ENCODE results near the gene KIRREL3.
A peak's percentile ranks its signal among the peaks of the same experiment; 100 is the strongest.

Gene KIRREL3

DNA sequence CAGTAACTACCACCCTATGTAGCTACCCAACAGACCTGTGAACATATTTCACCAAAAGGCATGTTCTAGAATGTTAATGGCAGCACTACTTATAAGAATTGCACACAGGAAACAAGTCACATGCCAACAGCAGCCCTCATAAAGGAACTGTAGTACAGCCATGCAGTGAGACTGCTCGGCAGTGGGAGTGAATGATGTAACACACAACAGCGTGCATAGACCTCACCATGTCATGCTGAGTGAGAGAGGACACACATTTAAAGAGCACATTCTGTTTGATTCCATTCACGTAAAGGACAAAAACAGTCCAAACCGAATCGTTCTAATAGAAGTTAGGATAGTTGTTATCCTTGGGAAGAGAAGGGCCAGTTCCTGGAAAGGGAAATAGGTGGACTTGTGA lies 27.2 kb upstream of the KIRREL3 start:
- no peaks in the 10 kb centered on the region for H3K9me3 ChIP-seq (ENCODE audit: insufficient read depth, low read depth, low read length)
- H3K36me3 ChIP-seq (ENCODE audit: insufficient read depth, low read length): no peaks in the 10 kb centered on the region
- no peak overlapping the region for H3K27ac ChIP-seq (ENCODE audit: low read depth, low read length)
- H3K9ac ChIP-seq (ENCODE audit: low read depth, low read length): no peak overlapping the region
- H3K4me3 ChIP-seq (ENCODE audit: low read length): no peak overlapping the region
- no peaks in the 10 kb centered on the region for H3K27me3 ChIP-seq (ENCODE audit: insufficient read depth, low read length)
- H3K4me1 ChIP-seq (ENCODE audit: insufficient read depth, low read length): peaks cover 7% of the 10 kb centered on the region; the same call in 1 of the 2 replicates
- 94% methylated on average over 5 of the region's 5 CpGs for WGBS

DNA sequence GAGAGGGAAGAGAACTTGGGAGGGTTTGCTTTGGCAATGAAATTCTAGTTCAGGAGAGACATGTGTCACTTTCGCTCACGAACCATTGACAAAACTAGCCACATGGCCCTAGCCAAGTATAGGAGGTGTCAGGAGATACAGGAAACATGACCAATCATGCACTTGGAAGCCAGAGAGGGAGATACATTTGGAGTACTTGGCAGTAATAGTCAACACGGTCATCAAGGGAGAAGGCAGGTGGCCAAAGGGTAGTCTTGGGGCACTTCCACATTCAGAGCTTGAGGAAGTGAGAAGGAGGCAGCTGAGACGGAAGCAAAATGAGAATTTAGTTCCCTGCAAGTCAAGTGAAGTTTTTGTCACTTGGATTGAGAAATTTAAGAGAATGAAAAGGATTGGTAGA lies 26.4 kb upstream of the KIRREL3 start:
- Histone ChIP-seq H3K4me3 (ENCODE audit: low read length) (no peak overlapping the region), H3K27me3 (ENCODE audit: insufficient read depth, low read length) (no peaks in the 10 kb centered on the region), H3K9me3 (ENCODE audit: insufficient read depth, low read depth, low read length) (no peaks in the 10 kb centered on the region), H3K36me3 (ENCODE audit: insufficient read depth, low read length) (no peaks in the 10 kb centered on the region), H3K9ac (ENCODE audit: low read depth, low read length) (no peak overlapping the region), H3K4me1 (ENCODE audit: insufficient read depth, low read length) (peaks cover 7% of the 10 kb centered on the region; the same call in 1 of the 2 replicates), H3K27ac (ENCODE audit: low read depth, low read length) (no peak overlapping the region)
- WGBS: 95% methylated on average over 4 of the region's 4 CpGs

DNA sequence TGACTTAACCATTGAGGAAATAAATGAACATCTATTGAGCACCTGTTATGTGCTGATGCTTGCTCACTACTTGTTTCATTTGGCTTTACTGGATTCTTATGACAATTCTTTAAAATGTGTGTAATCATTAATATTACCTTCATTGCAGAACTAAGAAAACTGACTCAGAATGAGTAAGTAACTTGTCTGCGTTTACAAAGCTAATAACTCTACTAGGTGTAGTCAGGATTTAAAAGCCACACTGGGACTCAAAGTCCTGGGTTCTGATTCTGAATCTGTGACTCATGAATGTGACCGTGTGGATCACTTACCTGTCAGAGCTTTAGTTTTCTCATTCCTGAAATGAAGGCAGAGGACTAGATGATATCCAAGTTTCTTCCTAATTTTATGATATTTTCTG lies 23.4 kb upstream of the KIRREL3 start:
- Histone ChIP-seq H3K4me3 (ENCODE audit: low read length) (no peak overlapping the region), H3K36me3 (ENCODE audit: insufficient read depth, low read length) (no peaks in the 10 kb centered on the region), H3K9ac (ENCODE audit: low read depth, low read length) (no peak overlapping the region), H3K27ac (ENCODE audit: low read depth, low read length) (no peak overlapping the region), H3K27me3 (ENCODE audit: insufficient read depth, low read length) (no peaks in the 10 kb centered on the region), H3K9me3 (ENCODE audit: insufficient read depth, low read depth, low read length) (no peaks in the 10 kb centered on the region), H3K4me1 (ENCODE audit: insufficient read depth, low read length) (peaks cover 7% of the 10 kb centered on the region; the same call in 1 of the 2 replicates)
- 88% methylated on average over 2 of the region's 2 CpGs for WGBS

DNA sequence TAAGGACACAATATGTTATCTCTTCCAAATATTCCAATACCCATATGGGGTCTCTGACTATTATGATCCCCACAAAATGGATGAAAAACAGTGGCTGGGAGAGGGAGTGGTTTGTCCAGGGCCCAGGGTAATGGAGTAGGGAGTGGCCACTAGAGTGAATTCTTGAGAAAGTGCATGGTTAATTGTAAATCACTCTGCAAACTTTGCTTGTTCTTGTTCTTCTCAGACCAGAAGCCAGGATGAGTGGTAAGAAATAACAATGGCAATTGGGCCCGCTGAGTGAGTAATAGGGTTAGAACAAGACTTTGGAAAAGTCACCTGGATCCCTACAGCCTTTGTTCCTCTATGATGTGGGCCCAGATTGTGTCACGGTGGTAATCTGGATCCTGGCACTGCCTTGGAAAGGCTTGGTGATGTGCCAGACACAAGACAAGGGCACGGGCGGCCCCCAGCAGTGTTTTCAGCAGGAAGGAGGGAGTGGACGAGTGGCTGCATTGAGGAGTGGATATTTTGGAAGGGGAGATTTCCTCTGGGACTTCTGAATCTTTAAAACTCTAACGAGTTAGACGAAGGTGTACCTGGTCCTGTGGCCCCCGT lies 18.2 kb upstream of the KIRREL3 start:
- peaks cover 7% of the 10 kb centered on the region; the same call in 1 of the 2 replicates for H3K4me1 ChIP-seq (ENCODE audit: insufficient read depth, low read length)
- H3K27me3 ChIP-seq (ENCODE audit: insufficient read depth, low read length): no peaks in the 10 kb centered on the region
- no peak overlapping the region for H3K4me3 ChIP-seq (ENCODE audit: low read length)
- no peak overlapping the region for H3K9ac ChIP-seq (ENCODE audit: low read depth, low read length)
- 95% methylated on average over 8 of the region's 8 CpGs for WGBS
- no peaks in the 10 kb centered on the region for H3K36me3 ChIP-seq (ENCODE audit: insufficient read depth, low read length)
- no peak overlapping the region for H3K27ac ChIP-seq (ENCODE audit: low read depth, low read length)
- no peaks in the 10 kb centered on the region for H3K9me3 ChIP-seq (ENCODE audit: insufficient read depth, low read depth, low read length)

DNA sequence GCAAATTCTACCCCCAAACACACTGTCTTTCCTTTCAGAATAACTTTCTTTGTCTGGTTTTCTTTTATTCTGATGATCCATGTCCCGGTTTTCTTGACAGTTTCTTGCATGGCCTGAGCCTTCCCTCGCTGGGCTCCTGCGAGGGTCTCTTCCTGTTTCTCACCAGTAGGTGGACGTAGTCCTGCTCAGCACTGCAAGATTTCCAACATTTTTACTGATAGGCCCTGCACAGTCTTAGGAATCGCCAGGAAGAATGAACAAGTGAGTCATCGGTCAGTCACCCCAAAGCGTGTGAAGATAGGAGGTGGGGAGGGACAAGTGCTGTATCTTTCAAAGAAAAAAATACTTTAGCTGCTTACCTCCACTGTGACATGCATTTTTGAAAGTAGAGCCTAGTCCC lies 16.9 kb upstream of the KIRREL3 start:
- Histone ChIP-seq H3K27ac (ENCODE audit: low read depth, low read length) (no peak overlapping the region), H3K9ac (ENCODE audit: low read depth, low read length) (no peak overlapping the region), H3K27me3 (ENCODE audit: insufficient read depth, low read length) (no peaks in the 10 kb centered on the region), H3K4me3 (ENCODE audit: low read length) (no peak overlapping the region), H3K4me1 (ENCODE audit: insufficient read depth, low read length) (peaks cover 7% of the 10 kb centered on the region; the same call in 1 of the 2 replicates), H3K36me3 (ENCODE audit: insufficient read depth, low read length) (no peaks in the 10 kb centered on the region), H3K9me3 (ENCODE audit: insufficient read depth, low read depth, low read length) (no peaks in the 10 kb centered on the region)
- WGBS: 46% methylated on average over 7 of the region's 7 CpGs

DNA sequence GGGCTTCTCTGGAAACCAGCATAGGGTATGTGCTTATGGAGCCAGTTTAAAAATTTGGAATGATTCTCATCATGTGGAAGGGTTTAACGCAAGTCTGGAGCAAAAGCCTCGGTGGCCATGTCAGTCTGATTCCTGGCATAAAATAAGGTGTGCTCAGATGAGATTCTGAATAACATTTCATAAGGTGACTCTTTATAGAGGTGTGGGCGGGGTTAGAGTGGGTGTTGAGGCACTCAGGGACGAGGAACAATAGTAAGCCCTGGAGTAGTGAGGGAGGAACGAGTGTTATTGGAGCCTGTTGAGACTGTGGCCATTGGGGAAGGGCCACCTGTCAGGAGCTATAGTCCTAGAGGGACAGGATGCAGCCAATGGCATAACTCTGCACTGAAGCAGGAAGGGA lies 13.0 kb upstream of the KIRREL3 start:
- Histone ChIP-seq H3K4me1 (ENCODE audit: insufficient read depth, low read length) (peaks cover 7% of the 10 kb centered on the region; the same call in 1 of the 2 replicates), H3K36me3 (ENCODE audit: insufficient read depth, low read length) (no peaks in the 10 kb centered on the region), H3K9me3 (ENCODE audit: insufficient read depth, low read depth, low read length) (no peaks in the 10 kb centered on the region), H3K27me3 (ENCODE audit: insufficient read depth, low read length) (no peaks in the 10 kb centered on the region), H3K9ac (ENCODE audit: low read depth, low read length) (no peak overlapping the region), H3K27ac (ENCODE audit: low read depth, low read length) (no peak overlapping the region), H3K4me3 (ENCODE audit: low read length) (no peak overlapping the region)
- 82% methylated on average over 5 of the region's 5 CpGs for WGBS

DNA sequence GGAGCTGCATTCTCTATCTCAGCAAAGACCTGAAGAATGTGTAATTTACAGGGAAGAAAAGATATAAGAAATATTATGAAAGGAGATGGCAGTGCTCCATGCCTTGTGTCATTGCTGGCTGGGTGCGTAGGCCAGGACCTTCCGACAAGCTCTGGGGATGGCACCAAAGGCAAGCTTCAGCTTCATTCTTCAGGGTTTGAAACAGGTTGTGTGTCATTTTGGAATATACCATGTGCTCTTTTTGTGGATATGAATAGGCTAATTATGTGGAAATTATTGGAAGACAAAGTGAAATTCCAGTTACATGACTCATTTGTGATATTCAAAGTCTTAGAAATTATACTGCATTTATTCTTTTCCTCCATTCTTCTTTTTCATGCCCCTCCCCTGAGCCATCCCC lies 5.7 kb upstream of the KIRREL3 start:
- Histone ChIP-seq H3K27me3 (ENCODE audit: insufficient read depth, low read length) (peaks cover 43% of the 10 kb centered on the region), H3K9me3 (ENCODE audit: insufficient read depth, low read depth, low read length) (no peaks in the 10 kb centered on the region), H3K4me3 (ENCODE audit: low read length) (no peak overlapping the region), H3K4me1 (ENCODE audit: insufficient read depth, low read length) (peaks cover 10% of the 10 kb centered on the region), H3K36me3 (ENCODE audit: insufficient read depth, low read length) (no peaks in the 10 kb centered on the region), H3K9ac (ENCODE audit: low read depth, low read length) (no peak overlapping the region), H3K27ac (ENCODE audit: low read depth, low read length) (no peak overlapping the region)
- 94% methylated on average over 2 of the region's 2 CpGs for WGBS

DNA sequence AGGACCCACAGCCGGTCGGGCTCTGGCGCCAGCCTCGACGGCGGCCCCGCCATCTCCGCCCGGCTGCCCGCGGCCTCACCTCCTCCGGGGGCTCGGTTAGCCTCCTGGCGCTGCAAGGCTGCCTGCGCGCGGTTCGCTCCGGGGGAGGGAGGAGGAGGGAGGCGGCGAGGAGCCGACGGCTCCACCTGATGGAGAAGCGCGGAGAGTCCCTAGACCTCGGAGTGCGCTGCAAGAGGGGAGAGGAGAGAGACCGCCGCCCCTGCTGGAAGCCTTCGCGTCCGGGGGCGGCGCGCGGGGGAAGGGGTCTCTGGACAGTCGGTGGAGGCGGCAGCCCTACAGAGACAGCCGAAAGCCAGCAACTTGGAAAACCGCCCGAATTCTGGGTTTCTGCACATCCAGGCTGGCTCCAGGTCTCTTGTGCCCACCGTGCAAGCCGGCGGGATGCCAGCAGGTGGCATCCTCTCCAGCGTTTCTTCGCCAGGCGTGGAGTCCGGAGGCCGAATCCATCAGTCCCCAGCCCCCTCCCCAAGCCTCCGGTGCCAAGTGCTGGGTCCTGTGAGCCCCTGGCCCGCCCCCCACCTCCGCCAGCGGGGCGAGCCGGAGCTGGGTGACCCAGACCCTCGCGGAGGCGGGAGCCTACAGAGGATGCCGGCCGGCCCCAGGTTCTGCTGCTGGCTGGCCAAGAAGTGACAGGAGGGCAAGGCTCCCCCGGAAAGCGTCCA lies 2.9 kb upstream of the KIRREL3 start:
- Histone ChIP-seq H3K36me3 (ENCODE audit: insufficient read depth, low read length) (no peaks in the 10 kb centered on the region), H3K4me1 (ENCODE audit: insufficient read depth, low read length) (peaks cover 22% of the 10 kb centered on the region), H3K27me3 (ENCODE audit: insufficient read depth, low read length) (peaks cover 72% of the 10 kb centered on the region), H3K27ac (ENCODE audit: low read depth, low read length) (no peak overlapping the region), H3K9ac (ENCODE audit: low read depth, low read length) (peak overlapping the region; percentile 44), H3K9me3 (ENCODE audit: insufficient read depth, low read depth, low read length) (no peaks in the 10 kb centered on the region), H3K4me3 (ENCODE audit: low read length) (peak overlapping the region; percentile 69)
- WGBS: 1% methylated on average over 62 of the region's 62 CpGs

DNA sequence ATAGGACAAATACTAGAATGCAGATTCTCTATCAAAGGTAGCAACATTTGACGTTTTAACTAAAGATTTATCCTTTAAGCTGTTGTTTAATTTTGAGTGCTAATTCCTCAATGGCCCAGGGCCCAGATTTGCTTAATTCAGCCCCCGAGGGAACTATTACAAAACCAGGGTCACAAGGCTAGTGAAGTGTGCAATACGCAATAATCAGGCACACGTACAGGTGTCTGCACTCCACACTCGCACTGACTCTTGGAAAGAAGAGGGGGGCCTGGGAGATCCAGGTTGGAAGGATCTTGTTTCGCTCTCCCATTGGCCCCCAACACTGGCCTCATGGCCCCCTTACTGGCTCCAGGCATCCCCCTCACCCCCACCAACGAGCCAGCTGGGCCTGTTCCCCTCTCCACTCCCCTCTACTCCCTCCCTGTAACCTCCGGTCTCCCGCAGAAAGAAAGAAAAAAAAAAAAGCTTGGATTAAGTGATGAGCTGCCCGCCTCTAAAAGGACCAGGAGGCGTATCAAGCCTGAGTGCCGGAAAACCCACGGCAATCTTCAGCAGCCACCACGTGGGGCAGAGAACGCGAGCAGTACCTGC lies 2.2 kb upstream of the KIRREL3 start:
- Histone ChIP-seq H3K36me3 (ENCODE audit: insufficient read depth, low read length) (no peaks in the 10 kb centered on the region), H3K4me3 (ENCODE audit: low read length) (peak overlapping the region; percentile 69), H3K4me1 (ENCODE audit: insufficient read depth, low read length) (peaks cover 22% of the 10 kb centered on the region), H3K27me3 (ENCODE audit: insufficient read depth, low read length) (peaks cover 79% of the 10 kb centered on the region), H3K9ac (ENCODE audit: low read depth, low read length) (peak overlapping the region; percentile 44), H3K9me3 (ENCODE audit: insufficient read depth, low read depth, low read length) (no peaks in the 10 kb centered on the region), H3K27ac (ENCODE audit: low read depth, low read length) (no peak overlapping the region)
- WGBS: 15% methylated on average over 16 of the region's 16 CpGs

DNA sequence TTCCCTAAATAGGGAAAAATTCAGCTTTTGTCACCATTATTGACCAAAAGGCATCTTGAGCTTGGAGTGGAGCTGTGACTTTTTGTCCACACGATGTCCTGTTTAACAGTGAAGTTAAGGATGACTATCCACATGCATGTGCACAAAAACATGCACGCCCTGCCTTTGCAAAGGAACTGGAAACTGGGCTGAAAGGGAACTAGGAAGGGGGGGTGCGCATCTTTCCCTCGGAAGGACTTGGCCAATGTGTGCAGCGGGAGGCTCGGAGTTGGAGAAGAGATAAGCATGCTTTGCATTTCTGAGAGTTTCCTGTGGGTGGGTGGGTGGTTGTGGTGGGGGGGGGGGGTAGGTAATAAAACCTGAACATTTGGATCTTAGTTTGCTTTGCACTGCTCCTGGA lies 411 bp upstream of the KIRREL3 start:
- WGBS: 8% methylated on average over 6 of the region's 6 CpGs
- Histone ChIP-seq H3K9me3 (ENCODE audit: insufficient read depth, low read depth, low read length) (no peaks in the 10 kb centered on the region), H3K27ac (ENCODE audit: low read depth, low read length) (no peak overlapping the region), H3K36me3 (ENCODE audit: insufficient read depth, low read length) (no peaks in the 10 kb centered on the region), H3K4me1 (ENCODE audit: insufficient read depth, low read length) (peaks cover 22% of the 10 kb centered on the region), H3K9ac (ENCODE audit: low read depth, low read length) (no peak overlapping the region), H3K27me3 (ENCODE audit: insufficient read depth, low read length) (peaks cover 90% of the 10 kb centered on the region), H3K4me3 (ENCODE audit: low read length) (peak overlapping the region; percentile 57)

DNA sequence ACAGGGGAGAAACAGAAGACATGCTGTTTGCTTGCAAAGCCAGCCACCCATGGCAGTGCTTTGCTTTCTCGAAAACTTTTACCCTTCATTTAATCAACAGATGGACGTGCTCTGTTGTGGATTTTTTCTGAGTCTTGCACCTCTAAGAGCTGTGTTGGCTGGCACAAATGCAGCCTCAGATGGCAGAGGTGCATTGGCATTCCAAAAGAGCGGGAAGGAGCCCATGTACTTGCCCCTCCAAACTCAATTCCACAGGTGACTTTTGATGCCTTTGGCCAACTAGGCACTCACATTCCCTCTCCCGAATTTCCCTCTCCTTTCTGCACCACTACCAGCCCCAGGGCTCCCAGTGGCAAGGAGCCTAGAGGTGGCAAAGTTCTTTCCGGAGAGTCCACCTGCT lies 1.2 kb downstream of the KIRREL3 start:
- no peak overlapping the region for H3K4me3 ChIP-seq (ENCODE audit: low read length)
- peaks cover 22% of the 10 kb centered on the region for H3K4me1 ChIP-seq (ENCODE audit: insufficient read depth, low read length)
- no peak overlapping the region for H3K9ac ChIP-seq (ENCODE audit: low read depth, low read length)
- H3K27me3 ChIP-seq (ENCODE audit: insufficient read depth, low read length): peaks cover 76% of the 10 kb centered on the region
- no peaks in the 10 kb centered on the region for H3K9me3 ChIP-seq (ENCODE audit: insufficient read depth, low read depth, low read length)
- no peak overlapping the region for H3K27ac ChIP-seq (ENCODE audit: low read depth, low read length)
- no peaks in the 10 kb centered on the region for H3K36me3 ChIP-seq (ENCODE audit: insufficient read depth, low read length)
- WGBS: 71% methylated on average over 5 of the region's 5 CpGs
